ENCODE results near the gene ARFIP1.
"Not testable (repeated sequence)": the region's sequence is repeated elsewhere in the genome, so short reads cannot be mapped to it uniquely, and the experiment has no call there.

ARFIP1 gene

DNA sequence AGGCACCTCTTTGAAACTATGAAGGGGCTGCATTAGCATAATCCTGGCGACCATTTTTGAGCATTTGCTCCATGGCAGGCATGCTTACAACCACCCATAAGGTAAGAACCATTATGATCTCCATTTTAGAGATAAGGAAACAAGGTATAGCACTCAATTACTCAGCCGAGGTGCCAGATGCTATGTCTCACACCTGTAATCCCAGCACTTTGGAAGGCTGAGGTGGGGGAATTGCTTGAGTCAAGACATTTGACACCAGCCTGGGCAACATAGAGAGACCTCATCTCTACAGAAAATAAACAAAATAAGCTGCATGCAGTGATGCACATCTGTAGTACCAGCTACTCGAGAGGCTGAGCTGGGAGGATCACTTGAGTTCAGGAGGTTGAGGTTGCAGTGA is 43.8 kb upstream of the ARFIP1 start:
- ChIA-PET CTCF (interaction anchor here (0.7 to 3.4 kb wide), 29 partner anchors 8 to 327 kb away, joined by 3 to 25 read pairs (median 4); no protein-coding TSS in a partner anchor), POLR2A (no interaction called here)
- DNase-seq (ENCODE audit: extremely low spot score) = no peak
- TF ChIP-seq, protein P1, sequence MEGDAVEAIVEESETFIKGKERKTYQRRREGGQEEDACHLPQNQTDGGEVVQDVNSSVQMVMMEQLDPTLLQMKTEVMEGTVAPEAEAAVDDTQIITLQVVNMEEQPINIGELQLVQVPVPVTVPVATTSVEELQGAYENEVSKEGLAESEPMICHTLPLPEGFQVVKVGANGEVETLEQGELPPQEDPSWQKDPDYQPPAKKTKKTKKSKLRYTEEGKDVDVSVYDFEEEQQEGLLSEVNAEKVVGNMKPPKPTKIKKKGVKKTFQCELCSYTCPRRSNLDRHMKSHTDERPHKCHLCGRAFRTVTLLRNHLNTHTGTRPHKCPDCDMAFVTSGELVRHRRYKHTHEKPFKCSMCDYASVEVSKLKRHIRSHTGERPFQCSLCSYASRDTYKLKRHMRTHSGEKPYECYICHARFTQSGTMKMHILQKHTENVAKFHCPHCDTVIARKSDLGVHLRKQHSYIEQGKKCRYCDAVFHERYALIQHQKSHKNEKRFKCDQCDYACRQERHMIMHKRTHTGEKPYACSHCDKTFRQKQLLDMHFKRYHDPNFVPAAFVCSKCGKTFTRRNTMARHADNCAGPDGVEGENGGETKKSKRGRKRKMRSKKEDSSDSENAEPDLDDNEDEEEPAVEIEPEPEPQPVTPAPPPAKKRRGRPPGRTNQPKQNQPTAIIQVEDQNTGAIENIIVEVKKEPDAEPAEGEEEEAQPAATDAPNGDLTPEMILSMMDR (IDR thresholded peaks at IDR 0.05; ENCODE audit: control extremely low read depth, extremely low read depth, low read depth, missing control alignments) = no peak

DNA sequence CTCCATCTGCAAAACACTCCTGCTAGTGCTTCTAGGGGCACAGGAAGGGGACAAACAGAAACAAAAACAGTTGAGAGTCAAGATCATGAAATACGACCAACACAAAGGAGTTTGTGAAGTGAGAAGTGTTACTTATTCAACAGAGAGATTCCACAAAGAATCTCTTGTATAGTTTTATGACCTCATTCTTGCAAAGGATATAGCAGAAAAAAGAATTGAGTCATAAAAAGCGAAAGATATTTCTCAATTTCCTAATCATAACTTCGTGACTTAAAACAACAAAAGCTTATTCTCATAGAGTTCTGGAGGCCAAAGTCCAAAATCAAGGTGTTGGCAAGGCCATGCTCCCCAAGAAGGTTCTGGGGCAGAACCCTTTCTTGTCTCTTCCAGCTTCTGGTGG is 40.9 kb upstream of the ARFIP1 start:
- ChIA-PET CTCF (interaction anchor here (1.1 to 1.3 kb wide), 6 partner anchors 13 to 284 kb away, joined by 3 to 4 read pairs (median 3); no protein-coding TSS in a partner anchor), POLR2A (no interaction called here)
- TF ChIP-seq, protein P1 (IDR thresholded peaks at IDR 0.05; ENCODE audit: control extremely low read depth, extremely low read depth, low read depth, missing control alignments) = no peak
- no peak for DNase-seq (ENCODE audit: extremely low spot score)

GRCh38 chr4:152747444-152747843 is 32.3 kb upstream of the ARFIP1 start:
- DNase-seq (ENCODE audit: extremely low spot score) = no peak
- ChIA-PET CTCF (interaction anchor here (1.1 kb wide), 1 partner anchor 11 kb away, joined by 3 read pairs; no protein-coding TSS in a partner anchor), POLR2A (no interaction called here)
- TF ChIP-seq, protein P1 (IDR thresholded peaks at IDR 0.05; ENCODE audit: control extremely low read depth, extremely low read depth, low read depth, missing control alignments) = no peak

GRCh38 chr4:152748619-152749018 is 31.1 kb upstream of the ARFIP1 start:
- ChIA-PET CTCF (interaction anchor here (1.1 kb wide), 1 partner anchor 12 kb away, joined by 3 read pairs; no protein-coding TSS in a partner anchor), POLR2A (no interaction called here)
- DNase-seq (ENCODE audit: extremely low spot score) = no peak
- TF ChIP-seq, protein P1 (IDR thresholded peaks at IDR 0.05; ENCODE audit: control extremely low read depth, extremely low read depth, low read depth, missing control alignments) = no peak

GRCh38 chr4:152763796-152764195 is 16.0 kb upstream of the ARFIP1 start:
- CTCF ChIA-PET = interaction anchor here (1.0 kb wide), 2 partner anchors 25 to 265 kb away, joined by 3 read pairs; no protein-coding TSS in a partner anchor
- POLR2A ChIA-PET = no interaction called here
- TF ChIP-seq, protein P1 (IDR thresholded peaks at IDR 0.05; ENCODE audit: control extremely low read depth, extremely low read depth, low read depth, missing control alignments) = no peak
- no peak for DNase-seq (ENCODE audit: extremely low spot score)

DNA sequence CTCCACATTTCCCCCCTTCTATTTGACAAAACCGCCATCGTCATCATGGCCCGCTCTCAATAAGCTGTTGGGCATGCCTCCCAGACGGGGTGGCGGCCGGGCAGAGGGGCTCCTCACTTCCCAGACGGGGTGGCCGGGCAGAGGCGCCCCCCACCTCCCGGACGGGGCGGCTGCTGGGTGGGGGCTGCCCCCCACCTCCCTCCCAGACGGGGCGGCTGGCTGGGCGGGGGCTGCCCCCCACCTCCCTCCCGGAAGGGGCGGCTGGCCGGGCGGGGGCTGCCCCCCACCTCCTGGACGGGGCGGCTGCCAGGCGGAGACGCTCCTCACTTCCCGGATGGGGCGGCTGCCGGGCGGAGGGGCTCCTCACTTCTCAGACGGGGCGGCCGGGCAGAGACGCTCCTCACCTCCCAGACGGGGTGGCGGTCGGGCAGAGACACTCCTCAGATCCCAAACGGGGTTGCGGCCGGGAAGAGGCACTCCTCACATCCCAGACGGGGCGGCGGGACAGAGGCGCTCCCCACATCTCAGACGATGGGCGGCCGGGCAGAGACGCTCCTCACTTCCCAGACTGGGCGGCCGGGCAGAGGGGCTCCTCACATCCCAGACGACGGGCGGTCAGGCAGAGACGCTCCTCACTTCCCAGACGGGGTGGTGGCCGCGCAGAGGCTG is 14.6 kb upstream of the ARFIP1 start:
- POLR2A ChIA-PET, CTCF ChIA-PET: not testable (repeated sequence)

GRCh38 chr4:152771741-152772533 is 7.8 kb upstream of the ARFIP1 start:
- ChIA-PET CTCF (no interaction called here), POLR2A (no interaction called here)
- TF ChIP-seq, protein P1 (IDR thresholded peaks at IDR 0.05; ENCODE audit: control extremely low read depth, extremely low read depth, low read depth, missing control alignments) = no peak
- peak; percentile 32 for DNase-seq (ENCODE audit: extremely low spot score)

More for the DNA sequence above, 14.6 kb upstream of the ARFIP1 start:
- not testable (repeated sequence) for DNase-seq (ENCODE audit: extremely low spot score)

All from GM10248 (cell line).